Keratinocyte (primary cell): ENCODE results near the gene ARHGAP45. TPM values are rescaled to one million over a fixed set of nuclear protein-coding genes. Genes with fewer than 3 reads are reported as not detected.

Experiments
- DNase-seq: peaks from one replicate; pipeline ENCODE4 v3.0.0-alpha.2; 2011; ENCODE audit warnings: low read depth, missing footprints, low spot score
- FAIRE-seq: peaks from 2 replicates; lab custom pipeline; 2011; peaks lifted over from hg19 to GRCh38; lab: Jason Lieb, UNC
- H2AFZ ChIP-seq: 2 replicates; pipeline ENCODE4 v1.6.0; 2012; ENCODE audit warnings: low read length, control low read depth, inconsistent platforms; ENCODE audit not compliant: control insufficient read depth
- H3K27ac ChIP-seq: 2 replicates; pipeline ENCODE4 v1.5.1; 2011; ENCODE audit warnings: low read length; ENCODE audit not compliant: control insufficient read depth, insufficient read depth
- H3K27me3 ChIP-seq: 3 replicates; pipeline ENCODE4 v1.6.0; 2011; ENCODE audit warnings: low read length; ENCODE audit not compliant: control insufficient read depth, insufficient read depth; ENCODE audit errors: extremely low read depth
- H3K36me3 ChIP-seq, 2 experiments: 2 replicates in 1 of 2; 3 replicates in 1 of 2; pipeline ENCODE4 v1.5.1; 2011; ENCODE audit warnings: low read length in 2 of 2, mild to moderate bottlenecking in 1 of 2; ENCODE audit not compliant: control insufficient read depth in 2 of 2, insufficient read depth in 2 of 2; ENCODE audit errors: extremely low read depth in 1 of 2
- H3K4me1 ChIP-seq: 3 replicates; pipeline ENCODE4 v1.5.1; 2011; ENCODE audit warnings: low read length; ENCODE audit not compliant: control insufficient read depth, insufficient read depth; ENCODE audit errors: extremely low read depth
- H3K4me2 ChIP-seq: 3 replicates; pipeline ENCODE4 v1.6.0; 2011; ENCODE audit warnings: low read depth, low read length; ENCODE audit not compliant: control insufficient read depth, insufficient read depth; ENCODE audit errors: extremely low read depth
- H3K4me3 ChIP-seq, 3 experiments: fragments of 200-600 bp in 1 of 3; sonication (generic) in 1 of 3; 2 replicates in 2 of 3; 3 replicates in 1 of 3; pipeline ENCODE4 v1.5.1; 2011 to 2016; ENCODE audit warnings: low read length in 3 of 3, mild to moderate bottlenecking in 3 of 3, control low read depth in 2 of 3, inconsistent platforms in 1 of 3, low read depth in 1 of 3, mixed read lengths in 1 of 3, mixed run types in 1 of 3, moderate library complexity in 1 of 3; ENCODE audit not compliant: control insufficient read depth in 2 of 3, insufficient read depth in 2 of 3; ENCODE audit errors: extremely low read depth in 1 of 3
- H3K79me2 ChIP-seq: 2 replicates; pipeline ENCODE4 v1.6.0; 2012; ENCODE audit warnings: low read length; ENCODE audit not compliant: control insufficient read depth, insufficient read depth
- H3K9ac ChIP-seq: 3 replicates; pipeline ENCODE4 v1.6.0; 2011; ENCODE audit warnings: low read length; ENCODE audit not compliant: control insufficient read depth, insufficient read depth; ENCODE audit errors: extremely low read depth
- H3K9me1 ChIP-seq: 3 replicates; pipeline ENCODE4 v1.6.0; 2011; ENCODE audit warnings: low read length; ENCODE audit not compliant: control insufficient read depth, insufficient read depth; ENCODE audit errors: extremely low read depth
- H3K9me3 ChIP-seq: 2 replicates; pipeline ENCODE4 v1.5.1; 2012; ENCODE audit warnings: low read depth, low read length; ENCODE audit not compliant: control insufficient read depth
- H4K20me1 ChIP-seq: 3 replicates; pipeline ENCODE4 v1.6.0; 2011; ENCODE audit warnings: low read length; ENCODE audit not compliant: control insufficient read depth, insufficient read depth; ENCODE audit errors: extremely low read depth
- CTCF ChIP-seq, 3 experiments: IDR thresholded peaks in 1 of 3; conservative IDR thresholded peaks in 1 of 3; optimal IDR thresholded peaks in 1 of 3; 2 replicates in 2 of 3; 3 replicates in 1 of 3; pipeline versions ENCODE3 to v1.5.1; 2011; ENCODE audit warnings: low read length in 3 of 3, mild to moderate bottlenecking in 3 of 3, moderate library complexity in 2 of 3, control low read depth in 1 of 3, inconsistent platforms in 1 of 3; ENCODE audit not compliant: insufficient read depth in 2 of 3; ENCODE audit errors: extremely low read depth in 1 of 3
- EZH2 ChIP-seq: IDR thresholded peaks from one replicate; pipeline ENCODE4 v1.6.1; 2012; ENCODE audit warnings: inconsistent platforms, mild to moderate bottlenecking, low read length, moderate library complexity
- dilution Hi-C: fragments of 300-500 bp; cut with MboI; formaldehyde crosslinking; loops from one replicate; pipeline ENCODE4 v1.7.0; 2020; ENCODE audit warnings: low sequenced_read_pairs; ENCODE audit not compliant: extremely low pct_ligation_motif_present
- polyA plus RNA-seq, 5 experiments: library from polyadenylated mRNA; depleted of rRNA in 3 of 5; stranded (reverse) in 3 of 5; stranded (forward) in 1 of 5; unstranded in 1 of 5; fragments of >200 nt; gene quantifications; 1 replicate in 1 of 5; 2 replicates in 3 of 5; 3 replicates in 1 of 5; pipeline versions ENCODE4 v1.2.1 to v1.2.3, GENCODE V29; 2011 to 2012; ENCODE audit warnings: missing spikeins in 2 of 5, low read depth in 1 of 5, low replicate concordance in 1 of 5

The ARHGAP45 gene
- polyA plus RNA-seq, 1 donor (not counting 4 experiments of a cell fraction or from before 2014, with no cell fraction given), result 0.56 TPM

GRCh38 chr19:1032264-1032867 is 34.6 kb upstream of the ARHGAP45 start:
- dilution Hi-C loops, result no loop called here
- Histone ChIP-seq H3K4me1 (peaks cover 11% of the 10 kb centered on the region), H3K27me3 (no peaks in the 10 kb centered on the region), H3K9me1 (no peaks in the 10 kb centered on the region), H3K9ac (no peak overlapping the region), H4K20me1 (peaks cover 20% of the 10 kb centered on the region), H3K27ac (no peak overlapping the region), H3K4me2 (no peak overlapping the region), H3K4me3 (no peak overlapping the region), H3K9me3 (no peaks in the 10 kb centered on the region), H3K36me3 (peaks cover 29 to 34% of the 10 kb centered on the region in 2 experiments), H2AFZ (no peak overlapping the region), H3K79me2 (peaks cover 55% of the 10 kb centered on the region)
- no peak for FAIRE-seq
- no peak for DNase-seq
- TF ChIP-seq CTCF (optimal IDR thresholded peaks at IDR 0.05 in 1 of 3, IDR thresholded peaks at IDR 0.05 in 1 of 3, conservative IDR thresholded peaks at IDR 0.05 in 1 of 3; ENCODE audit: extremely low read depth in 1 of 3, insufficient read depth in 2 of 3, low read length in 3 of 3), result no peak
- TF ChIP-seq EZH2, result no peak

- Histone ChIP-seq H3K36me3 (peaks cover 30 to 41% of the 10 kb centered on the region in 2 experiments), H2AFZ (no peak overlapping the region), H3K27ac (no peak overlapping the region), H4K20me1 (peaks cover 16% of the 10 kb centered on the region), H3K27me3 (no peaks in the 10 kb centered on the region), H3K79me2 (peaks cover 27% of the 10 kb centered on the region), H3K4me3 (no peak overlapping the region), H3K9me3 (no peaks in the 10 kb centered on the region), H3K4me1 (peaks cover 18% of the 10 kb centered on the region), H3K4me2 (no peak overlapping the region), H3K9me1 (no peaks in the 10 kb centered on the region), H3K9ac (no peak overlapping the region)
- FAIRE-seq (no peak), DNase-seq (no peak)
- TF ChIP-seq EZH2, result no peak
- no peak for TF ChIP-seq CTCF (optimal IDR thresholded peaks at IDR 0.05 in 1 of 3, IDR thresholded peaks at IDR 0.05 in 1 of 3, conservative IDR thresholded peaks at IDR 0.05 in 1 of 3; ENCODE audit: extremely low read depth in 1 of 3, insufficient read depth in 2 of 3, low read length in 3 of 3)
- dilution Hi-C loops, result no loop called here
These were observed 30.9 kb upstream of the ARHGAP45 start for GRCh38 chr19:1035998-1036621.
